Gastroesophageal sphincter (tissue), 3 donors: ENCODE results near the gene SSH2.

Experiments
- POLR2A ChIP-seq, 2 donors: fragments of 450-650 bp; IDR thresholded peaks; one replicate each; pipeline ENCODE4 v1.6.1; 2017; ENCODE audit warnings: antibody characterized with exemption in 2 of 2, mild to moderate bottlenecking in 2 of 2, moderate library complexity in 1 of 2
- POLR2AphosphoS5 ChIP-seq: sonication (generic); formaldehyde crosslinking; IDR thresholded peaks from one replicate; pipeline ENCODE4 v1.6.1; 2017; ENCODE audit warnings: antibody characterized with exemption
- TF ChIP-seq, protein P1 (sequence below), 4 experiments: fragments of 200-600 bp in 2 of 4; fragments of 450-650 bp in 2 of 4; sonication (generic) in 1 of 4; IDR thresholded peaks; one replicate each; pipeline ENCODE4 v1.5.1; 2017 to 2019; ENCODE audit warnings: antibody characterized with exemption in 4 of 4, mild to moderate bottlenecking in 2 of 4, moderate library complexity in 2 of 4

DNA sequence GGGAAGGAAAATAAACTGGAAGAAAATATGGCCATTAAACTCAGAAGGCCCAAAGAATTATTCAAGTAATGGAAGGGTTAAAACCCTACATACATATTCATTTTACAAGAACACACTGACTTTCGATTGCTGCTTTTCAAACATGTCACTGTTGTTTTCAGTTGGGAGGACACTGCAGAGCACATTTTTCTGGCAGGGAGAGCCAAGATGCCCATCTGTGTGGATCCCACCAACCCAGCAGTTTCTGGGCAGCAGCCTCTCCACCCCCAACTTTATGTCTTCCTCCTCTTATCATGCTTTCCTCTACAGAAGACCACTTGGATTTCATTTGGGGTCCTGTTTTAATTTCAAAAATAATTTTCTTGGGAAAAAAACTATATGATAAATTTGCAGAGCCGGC is 300.2 kb downstream of the SSH2 start:
- no peak for TF ChIP-seq POLR2A (IDR thresholded peaks at IDR 0.05)
- TF ChIP-seq, protein P1, sequence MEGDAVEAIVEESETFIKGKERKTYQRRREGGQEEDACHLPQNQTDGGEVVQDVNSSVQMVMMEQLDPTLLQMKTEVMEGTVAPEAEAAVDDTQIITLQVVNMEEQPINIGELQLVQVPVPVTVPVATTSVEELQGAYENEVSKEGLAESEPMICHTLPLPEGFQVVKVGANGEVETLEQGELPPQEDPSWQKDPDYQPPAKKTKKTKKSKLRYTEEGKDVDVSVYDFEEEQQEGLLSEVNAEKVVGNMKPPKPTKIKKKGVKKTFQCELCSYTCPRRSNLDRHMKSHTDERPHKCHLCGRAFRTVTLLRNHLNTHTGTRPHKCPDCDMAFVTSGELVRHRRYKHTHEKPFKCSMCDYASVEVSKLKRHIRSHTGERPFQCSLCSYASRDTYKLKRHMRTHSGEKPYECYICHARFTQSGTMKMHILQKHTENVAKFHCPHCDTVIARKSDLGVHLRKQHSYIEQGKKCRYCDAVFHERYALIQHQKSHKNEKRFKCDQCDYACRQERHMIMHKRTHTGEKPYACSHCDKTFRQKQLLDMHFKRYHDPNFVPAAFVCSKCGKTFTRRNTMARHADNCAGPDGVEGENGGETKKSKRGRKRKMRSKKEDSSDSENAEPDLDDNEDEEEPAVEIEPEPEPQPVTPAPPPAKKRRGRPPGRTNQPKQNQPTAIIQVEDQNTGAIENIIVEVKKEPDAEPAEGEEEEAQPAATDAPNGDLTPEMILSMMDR (IDR thresholded peaks at IDR 0.05), result no peak
- TF ChIP-seq POLR2AphosphoS5, result no peak
